GM10248 (cell line): Measurements from ENCODE around the gene IFNL1.

ENCODE experiments used
- CTCF ChIA-PET: fragments of 300-600 bp; sonication (Branson Sonifier 250); formaldehyde crosslinking; extraction: SDS; loops from one replicate; lab custom pipeline; 2021; ENCODE audit warnings: antibody characterized with exemption; lab: Yijun Ruan, JAX
- POLR2A ChIA-PET: fragments of 350-650 bp; sonication (Branson Sonifier 250); formaldehyde crosslinking; extraction: SDS; loops from one replicate; lab custom pipeline; 2020; ENCODE audit warnings: antibody characterized with exemption; lab: Yijun Ruan, JAX
- DNase-seq: peaks from one replicate; pipeline ENCODE4 v3.0.0; 2012; ENCODE audit errors: extremely low spot score
- TF ChIP-seq, protein P1 (sequence below): IDR thresholded peaks from 2 replicates; pipeline ENCODE4 v1.5.1; 2012; ENCODE audit warnings: mild to moderate bottlenecking, low read depth; ENCODE audit errors: extremely low read depth, missing control alignments, control extremely low read depth

Gene IFNL1

DNA sequence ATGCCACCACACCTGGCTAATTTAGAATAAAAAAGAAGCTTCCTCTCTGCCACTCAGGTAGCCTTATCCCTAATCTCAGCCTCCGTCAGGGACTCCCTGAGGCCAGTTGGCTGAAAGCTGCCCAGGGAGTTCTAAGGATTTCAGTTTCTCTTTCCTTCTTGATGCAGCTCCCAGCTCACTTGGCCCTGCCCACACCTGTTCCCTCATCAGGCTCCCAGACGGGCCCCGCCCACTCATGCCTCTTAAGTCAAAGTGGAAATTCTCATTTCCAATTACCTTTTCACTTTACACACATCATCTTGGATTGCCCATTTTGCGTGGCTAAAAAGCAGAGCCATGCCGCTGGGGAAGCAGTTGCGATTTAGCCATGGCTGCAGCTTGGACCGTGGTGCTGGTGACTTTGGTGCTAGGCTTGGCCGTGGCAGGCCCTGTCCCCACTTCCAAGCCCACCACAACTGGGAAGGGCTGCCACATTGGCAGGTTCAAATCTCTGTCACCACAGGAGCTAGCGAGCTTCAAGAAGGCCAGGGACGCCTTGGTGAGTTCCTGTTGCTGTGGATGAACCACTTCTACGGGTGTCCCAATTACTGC, at the start of gene IFNL1:
Gene IFNL1 (plus strand): TSS at position 353 of the 591 bp plus-strand sequence. CDS start 15 bp downstream, at position 368.
- POLR2A ChIA-PET = no interaction called here
- TF ChIP-seq, protein P1, sequence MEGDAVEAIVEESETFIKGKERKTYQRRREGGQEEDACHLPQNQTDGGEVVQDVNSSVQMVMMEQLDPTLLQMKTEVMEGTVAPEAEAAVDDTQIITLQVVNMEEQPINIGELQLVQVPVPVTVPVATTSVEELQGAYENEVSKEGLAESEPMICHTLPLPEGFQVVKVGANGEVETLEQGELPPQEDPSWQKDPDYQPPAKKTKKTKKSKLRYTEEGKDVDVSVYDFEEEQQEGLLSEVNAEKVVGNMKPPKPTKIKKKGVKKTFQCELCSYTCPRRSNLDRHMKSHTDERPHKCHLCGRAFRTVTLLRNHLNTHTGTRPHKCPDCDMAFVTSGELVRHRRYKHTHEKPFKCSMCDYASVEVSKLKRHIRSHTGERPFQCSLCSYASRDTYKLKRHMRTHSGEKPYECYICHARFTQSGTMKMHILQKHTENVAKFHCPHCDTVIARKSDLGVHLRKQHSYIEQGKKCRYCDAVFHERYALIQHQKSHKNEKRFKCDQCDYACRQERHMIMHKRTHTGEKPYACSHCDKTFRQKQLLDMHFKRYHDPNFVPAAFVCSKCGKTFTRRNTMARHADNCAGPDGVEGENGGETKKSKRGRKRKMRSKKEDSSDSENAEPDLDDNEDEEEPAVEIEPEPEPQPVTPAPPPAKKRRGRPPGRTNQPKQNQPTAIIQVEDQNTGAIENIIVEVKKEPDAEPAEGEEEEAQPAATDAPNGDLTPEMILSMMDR = no peak
- DNase-seq = no peak
- CTCF ChIA-PET = interaction anchor here (1.5 kb wide), 1 partner anchor 9 kb away, joined by 5 read pairs; no protein-coding TSS in a partner anchor

DNA sequence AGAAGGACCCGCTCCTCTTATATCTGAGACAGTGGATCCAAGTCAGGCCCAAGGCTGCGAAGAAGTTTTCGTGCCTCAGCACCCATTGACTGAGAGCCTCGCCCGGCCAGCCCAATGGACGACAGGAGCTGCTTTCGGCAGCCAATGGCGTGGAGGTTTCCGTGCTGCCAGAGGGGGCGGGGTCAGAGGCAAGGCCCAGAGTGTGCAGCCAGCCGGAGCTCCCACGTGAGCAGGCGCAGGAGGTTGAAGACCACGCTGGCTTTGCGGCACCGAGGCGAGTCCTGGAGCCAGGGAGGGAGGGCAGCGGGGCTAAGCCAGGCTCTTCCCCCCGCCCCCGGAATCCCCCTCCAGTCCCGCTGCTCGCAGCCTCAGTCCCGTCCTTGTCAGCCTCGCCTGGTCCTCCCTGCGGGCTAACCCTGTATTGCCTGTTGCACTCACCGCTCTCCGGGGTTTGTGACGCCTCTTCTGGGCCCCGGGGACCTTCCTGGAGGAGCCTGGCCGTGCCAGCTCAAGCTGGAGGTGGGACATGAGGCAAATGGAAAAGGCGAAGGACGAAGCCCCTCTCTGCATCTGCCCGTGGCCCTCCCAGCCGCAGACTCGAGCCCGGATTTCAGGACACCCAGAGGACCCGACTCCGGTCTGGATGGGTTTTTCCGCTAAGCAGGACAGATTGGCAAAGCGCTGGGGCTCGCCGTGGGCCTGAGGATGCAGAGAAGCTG, 49.1 kb upstream of the IFNL1 start:
- ChIA-PET CTCF (interaction anchor here (1.2 kb wide), 1 partner anchor 13 kb away, joined by 3 read pairs; no protein-coding TSS in a partner anchor), POLR2A (no interaction called here)
- TF ChIP-seq, protein P1 = no peak
- no peak for DNase-seq

DNA sequence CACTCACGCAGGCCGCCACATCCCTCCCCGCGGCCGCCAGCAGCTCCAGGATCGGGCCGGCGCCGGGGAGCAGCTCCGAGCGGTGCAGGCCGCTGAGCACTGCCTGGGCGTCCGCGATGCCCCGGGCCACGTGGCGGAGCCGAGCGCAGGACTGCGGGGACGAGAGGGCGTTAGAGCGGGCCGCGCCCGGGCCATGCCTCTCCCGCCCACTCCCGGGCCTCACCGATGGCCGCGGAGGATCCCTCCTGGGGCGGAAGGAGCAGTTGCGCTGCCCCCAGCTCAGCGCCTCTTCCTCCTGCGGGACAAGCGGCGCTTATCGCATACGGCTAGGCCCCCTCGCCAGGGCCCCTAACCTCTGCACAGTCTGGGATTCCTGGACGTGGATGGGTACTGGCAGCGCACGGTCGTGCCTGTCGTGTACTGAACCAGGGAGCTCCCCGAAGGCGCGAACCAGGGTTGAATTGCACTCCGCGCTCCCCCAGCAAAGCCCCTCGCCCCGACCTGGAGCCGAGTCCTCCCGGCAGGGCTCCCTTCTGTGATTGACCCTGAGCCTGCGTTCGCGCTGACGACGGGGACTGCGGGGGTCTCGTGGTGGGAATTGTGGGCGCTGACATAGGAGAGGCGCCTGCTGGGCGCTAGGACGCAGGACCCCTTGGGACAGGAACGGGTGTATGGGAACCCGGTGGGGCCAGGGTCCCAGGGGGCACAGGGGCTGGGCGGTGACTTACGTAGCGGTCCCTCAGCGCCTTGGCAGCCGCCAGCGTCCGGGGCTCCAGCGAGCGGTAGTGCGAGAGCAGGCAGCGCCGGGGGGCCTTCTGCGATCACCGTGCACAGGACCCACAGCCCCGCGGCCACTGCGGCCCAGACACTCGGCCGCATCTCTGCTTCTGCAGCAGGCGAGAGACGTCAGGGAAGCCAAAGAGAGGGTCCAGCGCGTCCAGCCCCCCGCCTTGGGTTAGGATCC, 48.2 kb upstream of the IFNL1 start:
- CTCF ChIA-PET = interaction anchor here (1.2 kb wide), 1 partner anchor 12 kb away, joined by 3 read pairs; no protein-coding TSS in a partner anchor
- POLR2A ChIA-PET = no interaction called here
- TF ChIP-seq, protein P1 = no peak

DNA sequence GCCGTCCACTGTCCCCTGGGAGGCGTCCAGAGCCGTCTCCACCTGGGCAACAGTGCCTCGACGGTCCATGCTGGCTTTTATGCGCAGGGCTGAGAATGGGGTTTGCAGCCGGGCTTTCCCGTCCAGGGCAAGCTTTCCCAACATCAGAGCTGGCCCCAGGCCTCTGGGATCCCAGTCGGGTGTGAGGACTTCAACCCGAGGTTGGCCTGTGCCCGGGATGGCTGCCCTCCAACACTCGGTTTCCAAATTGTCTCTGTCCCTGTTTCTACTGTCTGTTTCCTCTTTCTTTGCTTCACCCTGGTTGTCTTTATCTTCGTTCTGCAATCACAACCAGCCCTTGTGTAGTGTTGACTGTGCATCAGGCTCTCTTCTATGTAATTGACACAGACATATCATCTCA, 47.4 kb upstream of the IFNL1 start, which contains the start of gene IFNL4:
Gene IFNL4 (minus strand): TSS at position 51 of the 400 bp plus-strand sequence.
- ChIA-PET POLR2A (no interaction called here), CTCF (no interaction called here)
- TF ChIP-seq, protein P1 = no peak
- DNase-seq = no peak

More for the DNA sequence above, 48.2 kb upstream of the IFNL1 start:
- DNase-seq = no peak

DNA sequence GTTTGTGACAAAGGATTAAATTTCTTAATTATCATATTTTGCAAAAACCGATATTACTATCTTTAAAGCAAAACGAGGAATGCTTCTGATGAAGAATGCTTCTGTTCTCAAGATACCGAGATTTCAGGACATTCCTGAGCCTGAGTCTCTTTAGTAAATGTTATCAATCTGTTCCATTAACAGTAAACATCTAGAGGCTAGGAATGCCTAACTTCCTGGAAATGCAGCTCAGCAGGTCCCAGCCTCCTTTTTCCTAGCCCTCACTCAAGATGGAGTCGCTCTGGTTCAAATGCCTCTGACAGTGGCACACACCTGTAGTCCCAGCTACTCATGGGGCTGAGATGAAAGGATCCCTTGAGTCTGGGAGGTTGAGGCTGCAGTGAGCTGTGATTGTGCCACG, 45.1 kb upstream of the IFNL1 start:
- ChIA-PET POLR2A (no interaction called here), CTCF (no interaction called here)
- TF ChIP-seq, protein P1 = no peak
- DNase-seq = no peak

DNA sequence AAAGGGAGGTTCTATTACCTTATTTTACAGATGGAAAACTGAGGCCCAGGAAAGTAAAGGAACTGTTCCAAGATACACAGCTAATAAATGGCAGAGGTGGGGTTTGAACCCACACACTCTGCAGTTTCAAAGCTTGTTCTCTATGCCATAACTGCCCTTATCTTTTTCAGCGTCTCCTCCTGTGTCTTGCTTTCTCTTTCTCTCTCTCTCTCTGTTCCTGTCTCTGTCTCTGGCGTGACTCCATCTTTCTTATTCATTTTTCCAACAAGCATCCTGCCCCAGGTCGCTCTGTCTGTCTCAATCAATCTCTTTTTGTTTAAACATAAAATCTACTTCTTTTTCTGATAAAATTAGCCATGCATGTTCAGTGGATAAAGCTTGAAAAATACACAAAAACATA, 44.4 kb upstream of the IFNL1 start:
- ChIA-PET CTCF (no interaction called here), POLR2A (no interaction called here)
- TF ChIP-seq, protein P1 = no peak
- DNase-seq = no peak
